H4 (cell line): ENCODE results near the gene MEG3. TPM values are rescaled to one million over a fixed set of nuclear protein-coding genes. Genes with fewer than 3 reads are reported as not detected.

Experiments used
- DNase-seq: peaks from one replicate; pipeline ENCODE4 v3.0.0-alpha.2; 2015; ENCODE audit warnings: low spot score
- total RNA-seq: library from RNA; depleted of rRNA; stranded (reverse); fragments of >200 nt; shearing (Covaris generic); gene quantifications from 2 replicates; pipeline ENCODE4 v1.2.3, GENCODE V29; 2014

Gene MEG3
- total RNA-seq, 1 experiment from 2014 or later: not detected

DNA sequence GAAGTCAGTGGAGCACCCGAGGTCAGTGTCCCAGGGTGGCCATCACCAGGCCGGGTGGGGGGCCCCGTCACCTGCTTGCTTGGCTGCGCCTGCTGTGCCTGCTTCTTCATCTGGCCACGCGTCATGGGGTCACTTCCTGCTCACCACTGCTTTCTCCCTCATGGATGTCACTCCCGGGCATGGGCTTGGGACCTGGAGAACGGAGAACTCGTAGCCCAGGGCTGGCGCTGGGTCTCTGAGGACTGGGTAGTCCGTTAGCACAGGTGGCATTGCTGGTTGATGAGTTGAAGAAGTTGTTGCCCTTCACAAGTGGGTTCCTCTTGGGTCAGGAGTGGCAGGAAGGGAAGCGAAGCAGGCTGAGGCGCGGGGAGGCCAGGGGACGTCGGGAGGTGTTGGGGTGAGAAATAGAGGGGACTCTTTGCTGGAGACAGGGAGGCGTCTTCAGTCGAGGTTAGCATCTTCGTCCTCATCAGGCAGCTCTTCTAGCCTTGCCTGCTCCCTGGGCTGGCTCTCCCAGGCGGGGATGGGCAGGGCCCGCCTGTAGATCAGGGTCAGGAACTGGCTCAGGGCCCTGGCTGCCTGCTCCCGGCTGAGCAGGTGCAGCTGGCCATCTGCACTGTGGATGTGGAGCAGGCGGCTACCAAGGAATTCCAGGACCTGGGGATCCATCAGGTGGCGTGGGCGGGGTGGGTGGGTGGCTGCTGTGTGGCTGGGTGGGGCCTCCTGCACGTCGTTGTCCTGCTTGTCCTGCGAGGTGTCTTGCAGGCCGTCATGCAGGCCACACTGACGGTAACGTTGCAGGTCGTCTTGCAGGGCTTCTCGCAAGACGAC is 54.6 kb downstream of the MEG3 start:
- DNase-seq: no peak

- no peak for DNase-seq
These were observed 55.5 kb downstream of the MEG3 start for GRCh38 chr14:100881211-100882025.

DNA sequence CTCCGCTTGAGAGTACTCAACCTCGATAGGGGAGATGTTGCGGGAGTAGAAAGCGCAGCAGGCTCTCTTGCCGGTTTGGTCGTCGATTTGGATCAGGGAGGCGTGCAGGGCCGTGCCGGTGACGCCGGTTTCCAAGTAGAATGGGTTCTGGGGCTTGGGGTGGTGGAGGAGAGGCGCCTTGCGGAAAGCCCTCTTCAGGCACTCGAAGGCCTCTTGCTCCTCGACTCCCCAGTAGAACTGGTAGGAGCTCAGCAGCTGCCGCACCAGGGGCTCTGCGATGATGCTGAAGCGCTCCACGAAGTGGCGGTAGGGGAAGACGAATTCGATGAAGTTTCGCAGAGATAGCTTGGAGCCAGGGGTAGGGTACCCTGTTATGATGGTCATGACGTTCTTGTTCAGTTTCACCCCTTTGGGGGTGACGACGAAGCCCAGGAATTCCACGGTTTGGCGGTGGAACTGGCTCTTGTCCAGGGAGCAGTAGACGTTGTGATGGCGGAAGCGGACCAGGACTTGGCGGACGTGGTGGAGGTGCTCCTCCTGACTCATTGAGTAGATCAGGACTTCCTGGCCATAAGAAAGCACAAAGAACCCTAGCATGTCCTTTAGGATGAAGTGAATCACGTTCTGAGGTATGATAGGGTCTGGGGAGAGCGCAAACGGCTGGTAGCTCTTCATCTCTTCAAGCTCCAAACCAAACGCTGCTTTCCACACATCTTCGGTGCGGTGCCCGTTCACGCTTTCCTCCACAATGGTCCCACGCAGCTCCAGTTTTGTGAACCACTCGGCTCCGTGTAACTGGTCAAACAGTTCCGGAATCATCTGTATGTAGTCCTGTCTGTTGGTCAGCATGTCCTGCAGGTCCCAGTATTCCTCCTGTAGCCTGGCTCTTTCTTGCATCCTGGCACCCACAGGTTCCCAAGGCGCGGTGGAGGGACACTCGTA is 56.4 kb downstream of the MEG3 start:
- DNase-seq: no peak

- no peak for DNase-seq
These were observed 57.3 kb downstream of the MEG3 start for GRCh38 chr14:100882991-100883788.

GRCh38 chr14:100883789-100884101 is 57.8 kb downstream of the MEG3 start:
- no peak for DNase-seq

GRCh38 chr14:100884456-100884855 is 58.5 kb downstream of the MEG3 start:
- no peak for DNase-seq

DNA sequence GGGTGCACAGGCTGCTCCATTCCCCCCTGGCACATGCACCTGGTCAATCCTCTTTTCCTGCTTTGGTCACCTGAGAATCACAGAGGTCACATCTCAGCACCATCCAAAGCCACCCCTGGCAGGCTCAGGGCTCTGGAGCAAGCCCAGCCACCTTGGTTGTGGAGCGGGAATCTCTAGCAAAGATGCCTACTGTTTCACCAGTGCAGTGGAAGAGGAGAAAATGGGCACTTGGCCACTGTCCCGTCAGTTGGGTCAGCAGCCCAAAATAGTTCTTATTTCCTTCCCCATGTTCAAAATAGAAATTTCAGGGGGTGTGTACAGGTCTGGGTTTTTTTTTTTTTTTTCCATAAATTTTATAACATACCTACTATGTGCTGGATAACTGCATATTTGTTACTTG is 59.3 kb downstream of the MEG3 start:
- DNase-seq: no peak

DNA sequence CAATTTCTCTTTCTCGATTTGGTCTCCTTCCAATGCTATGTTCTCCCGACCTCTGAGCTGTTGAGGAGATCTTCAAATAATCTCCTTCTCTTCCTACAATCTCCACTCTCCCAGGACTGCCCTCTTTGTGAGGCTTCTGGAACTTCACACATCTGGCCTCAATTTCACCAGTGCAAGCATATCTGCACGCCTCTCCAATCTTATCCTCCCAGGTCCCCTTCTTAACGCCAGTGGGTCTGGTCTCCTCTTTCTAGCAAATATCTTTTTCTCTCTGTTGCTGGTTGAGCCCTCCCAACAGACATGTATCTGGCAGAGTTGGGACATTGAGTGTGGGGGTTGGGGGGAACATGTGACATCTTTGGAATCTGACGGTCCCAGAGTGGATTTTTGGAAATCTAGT is 59.7 kb downstream of the MEG3 start:
- no peak for DNase-seq

DNA sequence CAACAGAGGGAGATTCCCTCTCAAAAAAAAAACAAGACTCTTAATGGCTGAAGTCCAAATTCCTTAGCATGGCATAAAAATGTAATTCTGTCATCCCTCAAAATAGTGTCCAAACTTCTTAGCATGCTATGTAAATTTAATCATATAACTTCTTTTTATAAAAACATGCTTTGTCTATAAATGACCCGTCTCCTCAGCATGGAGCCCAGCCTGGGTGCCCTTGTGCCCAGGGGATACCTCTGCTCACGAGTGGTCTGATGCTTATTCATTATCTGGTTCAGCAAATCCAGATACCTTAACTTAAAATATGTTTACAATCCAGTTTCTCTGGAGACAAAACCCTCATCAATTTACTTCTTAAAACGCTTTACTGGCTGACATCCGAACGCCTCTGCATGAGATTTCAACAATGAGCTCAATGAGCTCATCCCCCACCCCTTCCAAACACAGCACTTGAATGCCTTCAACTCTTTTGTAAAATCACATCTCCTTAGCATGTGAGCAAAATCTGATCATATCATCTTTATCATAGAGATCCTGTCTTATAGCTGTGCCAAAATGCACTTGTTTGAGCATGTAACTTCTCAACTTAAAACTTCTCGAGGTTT is 61.9 kb downstream of the MEG3 start:
- DNase-seq: no peak

DNA sequence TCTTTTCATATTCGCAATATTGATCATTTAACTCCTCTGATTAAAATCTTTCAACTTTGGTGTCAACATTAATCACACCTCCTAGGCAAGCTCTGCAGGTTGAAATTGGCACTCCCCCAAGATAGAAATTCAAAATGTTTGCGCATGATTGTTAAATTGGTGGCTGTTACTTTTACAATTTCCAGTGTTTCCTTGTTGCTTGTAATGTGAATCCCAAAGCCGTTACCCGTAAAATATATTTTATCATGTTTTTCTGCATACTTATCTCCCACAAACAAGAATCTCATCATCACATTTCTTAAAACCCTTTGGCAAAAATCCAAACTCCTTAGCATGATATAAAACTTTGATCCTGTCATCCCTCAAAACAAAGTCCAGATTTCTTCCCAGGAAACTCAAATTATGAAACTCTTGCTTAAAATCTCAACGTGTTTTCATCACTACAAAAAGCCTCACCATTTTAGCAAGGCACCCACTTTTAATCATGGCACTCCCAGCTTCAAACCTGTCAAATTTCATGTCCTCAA is 62.9 kb downstream of the MEG3 start:
- no peak for DNase-seq

DNA sequence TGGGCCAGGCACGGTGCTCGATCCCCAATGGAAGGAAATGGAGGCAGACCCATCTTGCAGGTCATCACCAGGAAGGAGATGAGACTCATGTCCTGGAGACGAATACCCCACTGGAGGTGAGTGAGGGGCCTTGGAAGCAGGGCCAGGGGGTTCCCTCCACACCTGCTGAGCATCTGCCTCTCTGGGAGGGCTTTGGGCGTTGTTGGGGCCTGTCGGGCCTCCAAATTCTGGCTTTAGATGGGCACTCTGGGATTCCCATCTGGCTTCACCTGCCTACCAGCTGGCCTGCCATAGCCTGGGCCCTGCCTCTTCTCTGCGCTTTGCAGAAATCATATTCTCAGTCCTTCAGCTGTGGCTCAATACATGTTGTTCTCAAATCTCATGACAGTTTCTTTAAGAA is 63.7 kb downstream of the MEG3 start:
- no peak for DNase-seq

DNA sequence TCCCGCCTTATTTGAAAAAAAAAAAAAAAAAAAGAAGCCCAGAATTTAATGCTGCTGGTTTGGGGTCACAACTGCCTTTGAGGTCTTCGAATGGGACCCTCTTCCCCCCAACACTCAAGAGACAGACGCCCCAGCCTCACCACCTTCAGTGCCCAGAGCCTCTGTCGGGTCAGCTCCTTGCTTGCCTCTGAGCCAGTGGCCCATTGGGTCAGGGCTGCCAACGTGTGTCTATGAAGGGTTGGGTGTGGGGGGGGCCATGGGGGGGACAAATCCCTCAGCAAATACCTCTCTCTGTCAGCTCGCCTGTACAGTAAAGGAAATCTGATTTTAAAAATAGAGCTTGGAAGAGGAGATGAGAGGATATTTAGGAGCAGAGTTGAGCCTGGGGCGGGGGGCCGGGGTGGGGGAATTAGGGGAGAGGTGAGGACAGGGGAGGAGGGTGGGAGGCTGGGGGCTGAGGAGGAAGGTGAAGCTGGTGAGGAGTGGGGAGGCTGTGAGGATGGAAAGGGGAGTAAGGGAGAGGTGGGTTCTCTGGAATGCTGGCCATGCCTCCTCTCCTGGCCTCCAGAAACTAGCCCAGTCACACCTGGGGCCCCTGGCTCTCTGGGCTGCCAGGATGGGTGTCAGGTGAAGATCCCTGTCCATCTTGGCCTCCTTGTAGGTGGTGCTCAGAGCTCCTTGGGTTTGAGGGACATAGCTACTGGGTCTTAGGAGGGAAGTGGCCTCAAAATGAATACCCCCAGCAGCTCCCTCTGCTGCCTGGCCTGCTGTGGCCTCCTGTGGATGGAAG is 64.3 kb downstream of the MEG3 start:
- DNase-seq: no peak

DNA sequence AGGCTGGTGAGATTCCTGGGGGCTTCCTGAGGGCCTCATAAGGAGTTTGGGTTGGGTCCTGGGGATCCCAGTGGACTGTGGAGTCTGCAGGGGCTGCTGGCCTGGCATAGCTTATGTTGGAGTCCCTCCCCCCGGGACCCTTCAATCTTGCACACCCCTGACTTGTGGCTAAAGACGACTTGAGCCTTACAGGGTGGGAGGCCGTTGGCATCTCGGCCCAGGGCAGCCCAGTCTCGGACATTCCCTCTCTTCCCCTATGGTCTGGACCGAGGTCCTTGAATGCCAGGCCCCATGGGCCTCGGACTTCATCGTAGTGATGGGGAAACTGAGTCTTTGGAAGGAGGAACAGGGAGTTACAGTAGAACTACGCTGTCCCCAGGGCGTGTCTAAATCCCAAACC is 65.1 kb downstream of the MEG3 start:
- DNase-seq: no peak

DNA sequence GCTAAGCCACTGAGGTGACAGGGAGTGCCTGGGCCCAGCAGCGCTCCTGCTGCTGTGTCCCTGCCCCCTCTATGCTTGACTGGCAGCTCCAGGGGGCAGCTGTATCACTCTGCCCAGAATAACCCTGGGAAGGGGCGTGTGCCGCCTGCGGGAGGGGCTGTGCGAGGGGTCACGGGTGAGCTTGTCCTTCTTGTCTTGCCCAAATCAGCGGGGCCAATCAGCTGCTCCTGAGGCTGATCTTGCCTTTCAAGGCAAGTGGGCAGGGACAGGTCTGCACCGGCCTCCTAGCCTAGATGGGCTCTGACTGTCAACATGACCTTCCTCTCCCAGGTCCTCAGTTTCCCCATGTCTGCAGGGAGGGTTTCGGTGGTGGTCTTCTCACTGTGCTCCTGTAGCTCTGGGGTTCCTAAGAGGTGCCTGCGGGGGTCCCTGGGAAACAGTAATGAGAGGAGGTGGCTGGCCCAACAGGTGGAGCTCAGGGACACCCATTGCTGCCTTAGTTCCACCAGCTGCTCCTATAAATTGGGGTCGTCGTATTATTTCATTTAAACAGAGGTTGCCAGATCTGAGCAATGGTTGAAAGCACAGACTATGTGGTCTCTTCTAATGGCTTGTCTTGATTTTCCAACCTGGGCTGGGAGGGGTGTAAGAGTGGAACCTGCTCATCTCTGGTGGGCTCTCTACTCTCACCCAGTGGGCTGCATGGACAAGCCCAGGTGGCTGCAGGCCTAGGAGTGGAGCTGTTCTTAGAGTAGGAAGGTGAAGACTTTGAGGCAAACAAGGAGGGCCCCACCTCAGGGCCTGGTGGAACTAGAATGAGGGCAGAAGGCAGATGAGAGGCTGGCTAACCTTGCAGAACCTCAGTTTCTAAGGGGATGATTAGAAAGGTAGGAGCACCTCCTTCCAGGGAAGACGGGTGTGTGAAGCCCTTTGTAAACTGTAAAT is 65.9 kb downstream of the MEG3 start:
- no peak for DNase-seq

GRCh38 chr14:100892496-100893227 is 66.7 kb downstream of the MEG3 start:
- DNase-seq: no peak

GRCh38 chr14:100893228-100893601 is 67.3 kb downstream of the MEG3 start:
- no peak for DNase-seq

DNA sequence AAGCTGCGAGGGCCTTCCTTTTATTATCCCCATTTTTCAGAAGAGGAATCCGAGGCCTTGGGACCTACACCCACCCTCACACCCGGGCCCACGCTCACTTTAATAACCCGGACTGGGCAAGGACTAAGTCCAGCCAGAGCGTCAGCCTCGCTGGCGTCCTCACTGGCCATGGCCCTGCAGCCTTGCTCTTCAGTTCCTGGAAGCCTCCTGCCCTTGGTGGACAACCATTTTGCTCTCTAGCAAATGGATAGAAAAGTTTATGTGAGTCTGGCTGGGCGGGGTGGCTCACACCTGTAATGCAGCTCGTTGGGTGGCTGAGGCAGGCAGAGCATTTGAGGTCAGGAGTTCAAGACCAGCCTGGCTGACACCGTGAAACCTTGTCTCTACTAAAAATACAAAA is 67.8 kb downstream of the MEG3 start:
- no peak for DNase-seq

GRCh38 chr14:100894416-100894815 is 68.5 kb downstream of the MEG3 start:
- no peak for DNase-seq
